SK-N-SH treated with all-trans-retinoic acid at 6 μM for 48 hours (cell line): ENCODE measurements around the gene EPB41L4A.

Experiments used
- ARNTL ChIP-seq: fragments of 450-650 bp; formaldehyde crosslinking; IDR thresholded peaks from 2 replicates; pipeline ENCODE4 v1.5.0; 2020; ENCODE audit warnings: low read depth, mild to moderate bottlenecking, moderate library complexity, borderline replicate concordance
- OSR1 ChIP-seq: fragments of 250-450 bp; sonication (Bioruptor Pico); IDR thresholded peaks from 2 replicates; pipeline ENCODE4 v1.8.0; 2022; ENCODE audit warnings: moderate library complexity, mild to moderate bottlenecking, inconsistent platforms
- PPARA ChIP-seq: fragments of 250-450 bp; sonication (Bioruptor Pico); IDR thresholded peaks from 2 replicates; pipeline ENCODE4 v1.5.0; 2020; ENCODE audit warnings: mild to moderate bottlenecking, borderline replicate concordance
- RARB ChIP-seq: fragments of 250-450 bp; sonication (Bioruptor Pico); IDR thresholded peaks from 2 replicates; pipeline ENCODE4 v1.8.0; 2021; ENCODE audit warnings: mild to moderate bottlenecking, moderate library complexity
- ZC3H10 ChIP-seq: fragments of 250-450 bp; sonication (Bioruptor Pico); IDR thresholded peaks from 2 replicates; pipeline ENCODE4 v1.5.1; 2021; ENCODE audit warnings: mild to moderate bottlenecking, moderate library complexity
- ZFP3 ChIP-seq: fragments of 250-450 bp; sonication (Bioruptor Pico); IDR thresholded peaks from 2 replicates; pipeline ENCODE4 v1.5.0; 2020; ENCODE audit warnings: mild to moderate bottlenecking, moderate library complexity
- ZFP30 ChIP-seq: fragments of 450-650 bp; formaldehyde crosslinking; IDR thresholded peaks from 2 replicates; pipeline ENCODE4 v1.5.0; 2022; ENCODE audit warnings: mild to moderate bottlenecking, moderate library complexity
- ZNF565 ChIP-seq: fragments of 450-650 bp; formaldehyde crosslinking; conservative IDR thresholded peaks from 2 replicates; pipeline ENCODE4 v1.5.0; 2020; ENCODE audit warnings: low read depth, mild to moderate bottlenecking, moderate library complexity
- ZNF70 ChIP-seq: fragments of 450-650 bp; formaldehyde crosslinking; IDR thresholded peaks from 2 replicates; pipeline ENCODE4 v1.5.0; 2020; ENCODE audit warnings: mild to moderate bottlenecking, moderate library complexity
- ZNF8 ChIP-seq: fragments of 450-650 bp; formaldehyde crosslinking; IDR thresholded peaks from 2 replicates; pipeline ENCODE4 v1.5.0; 2020; ENCODE audit warnings: mild to moderate bottlenecking, moderate library complexity
- TF ChIP-seq, protein P1 (sequence below): fragments of 250-450 bp; sonication (Bioruptor Pico); IDR thresholded peaks from 2 replicates; pipeline ENCODE4 v1.8.0; 2021; ENCODE audit warnings: low read depth, mild to moderate bottlenecking, moderate library complexity, borderline replicate concordance
- TF ChIP-seq, protein P2 (sequence below): fragments of 250-450 bp; sonication (Bioruptor Pico); IDR thresholded peaks from 2 replicates; pipeline ENCODE4 v1.8.0; 2020; ENCODE audit warnings: mild to moderate bottlenecking, moderate library complexity, borderline replicate concordance

DNA sequence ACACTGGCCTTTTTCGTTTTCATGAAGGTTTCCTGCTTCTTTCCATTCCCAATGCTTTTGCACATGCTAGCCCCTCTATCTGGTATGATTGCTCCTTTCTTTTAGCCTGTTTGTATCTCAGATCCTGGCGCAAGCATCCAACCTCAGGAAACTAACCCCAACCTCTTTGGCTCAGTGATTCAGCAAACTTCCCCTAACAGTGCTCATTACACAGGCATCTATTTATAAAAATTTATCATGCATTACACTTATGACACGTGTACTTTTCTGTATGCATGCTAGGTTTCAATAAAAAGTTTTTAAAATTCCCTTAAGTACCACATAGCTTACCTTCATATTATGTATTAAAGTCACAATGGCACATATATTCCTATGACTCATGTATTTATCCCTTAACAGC lies 218.9 kb downstream of the EPB41L4A start:
- TF ChIP-seq ZFP30 (CRISPR knock-in tag) (no peak), RARB (CRISPR knock-in tag) (no peak), ZNF565 (CRISPR knock-in tag) (no peak), PPARA (CRISPR knock-in tag) (no peak), ARNTL (no peak), ZNF70 (CRISPR knock-in tag) (no peak), ZNF8 (CRISPR knock-in tag) (no peak), ZC3H10 (CRISPR knock-in tag) (no peak), OSR1 (no peak), ZFP3 (CRISPR knock-in tag) (no peak)
- TF ChIP-seq, protein P1, sequence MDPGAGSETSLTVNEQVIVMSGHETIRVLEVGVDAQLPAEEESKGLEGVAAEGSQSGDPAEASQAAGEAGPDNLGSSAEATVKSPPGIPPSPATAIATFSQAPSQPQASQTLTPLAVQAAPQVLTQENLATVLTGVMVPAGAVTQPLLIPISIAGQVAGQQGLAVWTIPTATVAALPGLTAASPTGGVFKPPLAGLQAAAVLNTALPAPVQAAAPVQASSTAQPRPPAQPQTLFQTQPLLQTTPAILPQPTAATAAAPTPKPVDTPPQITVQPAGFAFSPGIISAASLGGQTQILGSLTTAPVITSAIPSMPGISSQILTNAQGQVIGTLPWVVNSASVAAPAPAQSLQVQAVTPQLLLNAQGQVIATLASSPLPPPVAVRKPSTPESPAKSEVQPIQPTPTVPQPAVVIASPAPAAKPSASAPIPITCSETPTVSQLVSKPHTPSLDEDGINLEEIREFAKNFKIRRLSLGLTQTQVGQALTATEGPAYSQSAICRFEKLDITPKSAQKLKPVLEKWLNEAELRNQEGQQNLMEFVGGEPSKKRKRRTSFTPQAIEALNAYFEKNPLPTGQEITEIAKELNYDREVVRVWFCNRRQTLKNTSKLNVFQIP: no peak
- TF ChIP-seq, protein P2, sequence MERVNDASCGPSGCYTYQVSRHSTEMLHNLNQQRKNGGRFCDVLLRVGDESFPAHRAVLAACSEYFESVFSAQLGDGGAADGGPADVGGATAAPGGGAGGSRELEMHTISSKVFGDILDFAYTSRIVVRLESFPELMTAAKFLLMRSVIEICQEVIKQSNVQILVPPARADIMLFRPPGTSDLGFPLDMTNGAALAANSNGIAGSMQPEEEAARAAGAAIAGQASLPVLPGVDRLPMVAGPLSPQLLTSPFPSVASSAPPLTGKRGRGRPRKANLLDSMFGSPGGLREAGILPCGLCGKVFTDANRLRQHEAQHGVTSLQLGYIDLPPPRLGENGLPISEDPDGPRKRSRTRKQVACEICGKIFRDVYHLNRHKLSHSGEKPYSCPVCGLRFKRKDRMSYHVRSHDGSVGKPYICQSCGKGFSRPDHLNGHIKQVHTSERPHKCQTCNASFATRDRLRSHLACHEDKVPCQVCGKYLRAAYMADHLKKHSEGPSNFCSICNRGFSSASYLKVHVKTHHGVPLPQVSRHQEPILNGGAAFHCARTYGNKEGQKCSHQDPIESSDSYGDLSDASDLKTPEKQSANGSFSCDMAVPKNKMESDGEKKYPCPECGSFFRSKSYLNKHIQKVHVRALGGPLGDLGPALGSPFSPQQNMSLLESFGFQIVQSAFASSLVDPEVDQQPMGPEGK (CRISPR knock-in tag): no peak
